ENCODE data around the gene IDH3A.

The IDH3A gene

DNA sequence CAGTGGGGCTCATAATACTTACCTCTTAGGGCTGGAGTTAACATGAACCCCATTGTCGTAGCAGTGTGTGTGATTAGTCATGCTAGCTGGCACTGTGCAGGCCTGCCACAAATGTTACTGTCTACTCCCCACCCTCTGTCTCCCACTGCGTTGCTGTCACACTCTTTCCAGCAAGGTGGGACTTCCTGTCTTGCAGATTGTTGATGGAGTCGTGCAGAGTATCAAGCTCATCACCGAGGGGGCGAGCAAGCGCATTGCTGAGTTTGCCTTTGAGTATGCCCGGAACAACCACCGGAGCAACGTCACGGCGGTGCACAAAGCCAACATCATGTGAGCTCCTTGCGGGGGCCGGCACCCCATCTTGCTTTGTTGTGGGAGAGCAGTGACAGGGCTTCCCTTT is 12.9 kb downstream of the IDH3A start:
- DNase-seq (ENCODE audit: extremely low read depth in 1 of 2, low read depth in 1 of 2), result no peak

DNA sequence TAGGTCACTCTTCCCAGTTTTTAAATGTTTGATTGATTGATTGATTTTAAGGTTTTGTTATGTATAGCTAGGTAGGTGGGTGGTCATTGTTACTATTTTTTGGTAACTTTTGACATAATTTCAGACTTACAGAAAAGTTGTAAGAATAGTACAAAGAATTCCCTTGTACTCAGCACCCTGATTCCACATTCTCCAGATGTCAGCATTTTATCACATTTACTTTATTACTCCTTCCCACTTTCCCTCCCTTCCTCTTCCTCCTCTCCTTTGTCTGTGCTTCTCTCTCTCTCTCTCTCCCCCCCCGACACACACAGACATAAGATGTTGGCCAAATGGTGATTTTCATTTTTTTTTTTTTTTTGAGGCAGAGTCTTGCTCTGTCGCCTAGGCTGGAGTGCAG is 14.8 kb downstream of the IDH3A start:
- no peak for DNase-seq (ENCODE audit: extremely low read depth in 1 of 2, low read depth in 1 of 2)

DNA sequence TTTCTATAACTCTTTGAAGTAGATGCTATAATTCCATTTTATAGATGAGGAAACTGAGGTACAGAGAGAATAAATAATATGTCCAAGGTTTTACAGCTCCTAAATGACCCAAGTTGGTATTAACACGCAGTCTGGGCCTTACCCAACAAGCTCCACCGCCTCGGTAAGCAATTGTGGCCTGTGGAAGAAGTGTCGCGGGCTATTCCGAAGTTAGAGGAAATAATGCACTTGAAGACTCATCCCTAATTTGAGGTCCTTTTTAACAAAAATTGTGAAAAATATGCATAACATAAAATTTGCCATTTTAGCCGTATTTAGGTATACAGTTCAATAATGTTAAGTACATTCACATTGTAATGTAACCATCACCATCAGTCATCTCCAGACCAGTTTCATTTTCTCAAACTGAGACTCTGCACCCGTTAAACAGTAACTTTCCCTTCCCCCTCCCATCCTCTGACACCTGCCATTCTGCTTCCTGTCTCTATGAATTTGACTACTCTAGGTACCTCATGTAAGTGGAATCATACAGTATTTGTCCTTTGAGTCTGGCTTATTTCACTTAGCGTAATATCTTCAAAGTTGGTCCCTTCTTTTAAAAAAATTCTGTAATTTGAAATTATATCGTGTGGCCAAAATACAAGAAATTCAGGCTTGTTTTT is 18.2 kb downstream of the IDH3A start:
- no peak for DNase-seq (ENCODE audit: extremely low read depth in 1 of 2, low read depth in 1 of 2)

DNA sequence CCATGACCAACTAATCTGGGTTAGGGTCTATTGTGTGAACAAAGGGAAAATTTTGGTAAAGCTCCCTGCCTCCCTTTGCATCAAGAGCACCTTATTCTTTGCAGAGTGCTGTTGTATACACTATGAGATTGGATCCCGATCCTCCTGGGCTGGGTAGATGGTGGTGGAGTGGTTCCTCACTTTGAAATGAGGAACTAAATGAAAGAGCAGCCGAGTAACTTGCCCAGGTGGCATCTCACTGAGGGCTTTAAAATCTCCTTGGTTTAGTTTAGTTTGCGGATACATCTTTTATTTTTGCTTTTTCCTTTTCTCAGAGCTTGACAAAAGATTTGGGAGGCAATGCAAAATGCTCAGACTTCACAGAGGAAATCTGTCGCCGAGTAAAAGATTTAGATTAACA is 19.4 kb downstream of the IDH3A start:
- no peak for DNase-seq (ENCODE audit: extremely low read depth in 1 of 2, low read depth in 1 of 2)

DNA sequence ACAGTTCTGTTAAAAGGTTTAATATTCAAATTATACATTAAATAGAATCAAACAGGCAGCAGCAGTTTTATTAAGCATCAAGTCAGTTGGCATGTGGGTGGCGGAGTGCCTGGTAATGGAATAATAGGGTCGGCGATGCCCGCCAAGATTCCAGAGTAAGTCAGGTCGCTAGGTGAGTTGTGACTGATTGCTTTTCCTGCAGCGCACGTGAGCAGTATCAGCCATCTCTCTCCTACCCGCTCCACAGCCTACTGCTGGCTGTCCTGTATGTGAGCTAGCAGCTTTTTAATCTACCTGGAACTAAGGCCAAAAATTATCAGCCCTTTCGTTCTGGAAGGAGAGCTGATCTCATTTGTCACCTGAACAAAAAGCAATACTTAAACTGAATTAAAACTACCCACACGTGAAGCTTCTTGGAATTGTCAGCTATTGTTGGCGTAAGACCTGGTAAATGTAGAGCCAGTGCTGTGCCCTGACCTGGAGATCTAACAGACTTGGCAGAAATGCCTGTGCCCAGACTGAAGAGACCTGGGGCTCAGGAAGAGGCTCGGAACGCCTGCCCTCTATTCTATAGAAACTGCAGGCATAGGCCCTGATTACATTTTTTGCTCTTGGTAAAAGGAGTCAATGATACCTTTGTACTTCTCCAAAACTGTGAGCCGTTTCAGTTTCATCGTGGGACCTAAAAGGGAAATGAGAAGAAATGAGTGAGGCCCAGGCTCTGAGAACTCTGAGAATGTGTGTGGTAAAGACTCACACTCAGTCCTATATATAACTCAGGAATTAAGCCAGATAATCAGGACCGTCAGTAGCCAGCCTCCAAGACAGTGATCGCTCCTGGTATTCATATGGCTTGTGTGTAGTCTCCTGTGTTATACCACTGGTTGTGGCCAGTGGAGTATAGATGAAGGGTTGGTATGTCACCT is 21.9 kb downstream of the IDH3A start:
- DNase-seq (ENCODE audit: extremely low read depth in 1 of 2, low read depth in 1 of 2), result no peak

DNA sequence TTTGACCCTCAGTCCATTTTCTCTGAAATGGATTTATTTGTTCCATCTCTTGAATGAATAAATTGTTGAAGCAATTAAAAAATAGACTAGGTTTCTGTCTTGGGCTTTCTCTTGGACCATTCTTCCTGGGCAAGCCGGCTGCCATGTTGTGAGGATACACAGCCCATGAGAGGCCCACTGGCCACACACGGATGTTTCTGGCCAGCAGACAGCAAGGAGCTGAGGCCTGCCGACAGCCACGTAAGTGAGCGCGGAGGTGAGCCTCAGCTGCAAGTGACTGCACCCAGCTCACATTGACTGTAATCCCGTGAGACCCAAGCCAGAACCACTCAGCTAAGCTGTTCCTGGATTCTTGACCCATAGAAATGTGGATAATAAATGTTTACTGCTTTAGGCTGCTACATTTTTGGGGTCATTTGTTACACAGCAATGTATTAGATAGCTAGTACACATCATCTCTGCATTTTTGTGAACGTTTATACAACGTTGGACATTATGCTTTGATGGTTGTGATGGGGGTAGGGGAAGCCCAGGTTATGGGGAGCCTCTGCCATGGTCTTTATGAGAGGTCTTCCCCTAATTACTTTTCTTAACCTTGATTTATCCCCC is 22.8 kb downstream of the IDH3A start:
- no peak for DNase-seq (ENCODE audit: extremely low read depth in 1 of 2, low read depth in 1 of 2)

DNA sequence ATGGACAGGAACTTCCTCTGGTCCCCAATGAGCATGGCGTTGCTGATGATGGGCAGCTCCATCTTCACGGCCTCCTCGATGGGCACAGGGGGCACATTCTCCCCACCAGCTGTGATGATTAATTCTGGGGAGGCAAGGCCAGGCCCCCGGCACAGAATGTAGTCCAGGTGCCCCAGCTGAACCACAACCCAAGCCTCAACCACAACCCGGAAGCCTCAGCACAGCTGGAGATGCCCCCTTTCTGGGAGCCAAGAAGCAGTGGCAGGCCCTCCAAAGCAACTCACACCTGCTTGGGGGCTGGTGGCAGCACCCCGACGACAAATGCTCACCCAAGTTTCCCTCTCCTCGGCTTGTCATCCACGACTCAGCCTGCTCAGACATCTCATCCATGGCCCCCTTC is 25.2 kb downstream of the IDH3A start:
- DNase-seq (ENCODE audit: extremely low read depth in 1 of 2, low read depth in 1 of 2), result no peak

DNA sequence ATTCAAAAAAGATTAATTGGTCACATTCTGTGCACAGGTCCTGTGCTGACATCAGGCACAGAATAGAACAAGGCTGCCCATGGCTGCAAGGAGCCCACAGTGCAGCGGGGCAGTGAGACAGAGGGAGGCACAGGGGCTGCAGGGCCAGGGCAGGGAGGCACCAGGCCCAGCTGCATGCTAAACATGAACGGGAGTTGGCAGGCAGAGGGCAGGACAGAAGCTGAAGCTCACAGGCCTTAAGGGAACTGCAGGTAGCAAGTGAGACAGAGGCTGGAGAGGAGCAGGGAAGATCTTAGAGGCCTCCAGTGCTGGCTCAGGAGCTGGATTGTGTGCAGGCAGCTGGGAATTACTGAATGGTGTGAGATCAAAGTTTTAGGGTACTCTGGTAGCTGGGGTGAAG is 26.2 kb downstream of the IDH3A start:
- no peak for DNase-seq (ENCODE audit: extremely low read depth in 1 of 2, low read depth in 1 of 2)

DNA sequence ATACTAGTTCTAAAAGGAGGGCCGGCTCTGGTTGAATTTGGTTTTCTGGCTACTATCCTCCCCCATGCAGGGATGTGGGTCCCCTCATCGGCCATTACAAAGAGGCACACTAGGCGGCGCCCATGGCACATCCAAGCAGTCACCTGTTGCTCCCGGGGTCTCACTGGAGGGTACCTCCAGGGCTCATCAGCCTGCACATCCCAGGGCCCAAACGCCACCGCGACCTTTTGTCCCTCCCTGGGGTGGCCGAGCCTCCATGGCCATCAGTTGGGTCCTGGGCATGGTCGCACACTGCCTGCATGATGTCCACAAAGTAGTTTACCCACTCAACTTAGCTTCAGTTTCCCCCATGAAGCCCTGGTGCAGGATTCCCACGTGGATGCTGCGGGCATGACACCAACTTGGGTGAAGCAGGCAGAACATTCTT is 28.3 kb downstream of the IDH3A start:
- peak in 1 of 2 donors; percentile 24 for DNase-seq (ENCODE audit: extremely low read depth in 1 of 2, low read depth in 1 of 2)

DNA sequence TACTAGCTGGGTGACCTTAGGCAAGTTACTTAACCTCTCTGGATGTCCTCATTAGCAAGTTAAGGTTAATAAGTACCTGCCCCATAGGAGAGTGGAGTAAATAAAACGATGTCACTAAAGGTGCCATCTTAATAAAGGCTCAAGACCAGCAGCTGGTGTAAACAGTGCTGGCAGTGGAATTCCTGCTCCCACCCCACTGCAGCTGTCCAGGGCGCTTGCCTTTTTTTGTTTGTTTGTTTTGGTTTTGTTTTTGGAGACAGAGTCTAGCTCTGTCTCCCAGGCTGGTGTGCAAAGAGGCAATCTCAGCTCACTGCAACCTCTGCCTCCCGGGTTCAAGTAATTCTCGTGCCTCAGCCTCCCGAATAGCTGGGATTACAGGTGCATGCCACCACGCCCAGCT is 28.9 kb downstream of the IDH3A start:
- no peak for DNase-seq (ENCODE audit: extremely low read depth in 1 of 2, low read depth in 1 of 2)

DNA sequence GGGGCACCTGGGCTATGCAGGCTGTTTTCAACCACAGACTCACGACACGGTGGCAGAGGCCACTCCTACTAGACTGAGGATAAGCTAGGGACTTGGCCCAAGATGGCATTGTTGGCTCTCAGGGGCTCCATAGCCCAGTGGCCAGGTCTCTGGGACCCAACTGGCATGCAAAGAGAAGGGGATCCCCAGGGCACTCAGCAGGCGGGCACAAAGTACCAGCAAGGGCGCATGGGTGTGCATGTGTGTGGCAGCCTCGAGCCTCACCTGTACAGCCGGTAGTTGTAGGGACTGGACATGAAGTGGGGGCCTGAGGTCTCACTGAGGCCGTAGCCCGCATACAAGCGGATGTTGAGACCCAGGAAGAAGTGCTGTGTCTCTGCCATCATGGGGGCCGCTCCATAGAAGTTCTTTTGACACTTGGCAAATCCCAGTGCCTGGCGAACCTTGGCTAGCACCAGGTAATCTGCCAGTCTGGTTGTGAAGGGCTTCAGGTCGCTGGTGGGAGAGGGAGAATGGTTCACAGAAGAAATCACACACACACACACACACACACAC is 30.2 kb downstream of the IDH3A start:
- no peak for DNase-seq (ENCODE audit: extremely low read depth in 1 of 2, low read depth in 1 of 2)

DNA sequence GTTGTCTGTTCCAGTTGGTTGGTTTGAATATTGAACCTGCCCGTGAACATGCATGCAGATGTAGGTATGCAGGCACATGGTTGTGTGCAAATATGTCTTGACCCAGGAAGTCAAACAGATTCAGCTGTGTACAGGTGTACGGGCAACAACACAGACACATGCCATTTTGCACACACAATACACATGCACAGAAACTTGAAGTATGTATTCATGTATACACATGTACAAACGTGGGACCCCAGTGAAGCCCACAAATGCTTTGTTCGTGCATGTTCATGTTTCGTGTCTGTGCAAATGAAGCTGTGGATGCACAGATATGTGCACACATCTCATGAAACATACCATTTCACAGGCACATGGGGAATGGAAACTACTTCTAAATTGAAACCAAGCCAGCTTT is 30.7 kb downstream of the IDH3A start:
- no peak for DNase-seq (ENCODE audit: extremely low read depth in 1 of 2, low read depth in 1 of 2)

DNA sequence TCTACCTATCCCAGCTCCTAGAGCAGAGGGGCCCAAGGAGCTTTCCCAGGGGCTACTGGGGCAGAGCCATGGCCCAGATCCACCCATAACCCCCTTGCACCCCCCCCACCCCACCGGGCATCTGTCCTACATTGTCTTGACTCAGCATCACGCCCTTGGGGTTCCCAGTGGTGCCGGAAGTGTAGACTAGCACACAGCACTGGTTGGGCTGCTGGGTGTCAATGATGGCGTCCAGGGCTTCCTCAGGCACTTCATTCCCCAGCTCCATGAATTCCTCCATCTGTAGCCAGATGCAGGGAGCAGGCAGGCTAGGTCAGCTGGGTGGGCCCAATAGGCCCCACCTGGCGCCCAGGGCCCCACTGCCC is 33.2 kb downstream of the IDH3A start:
- no peak for DNase-seq (ENCODE audit: extremely low read depth in 1 of 2, low read depth in 1 of 2)

DNA sequence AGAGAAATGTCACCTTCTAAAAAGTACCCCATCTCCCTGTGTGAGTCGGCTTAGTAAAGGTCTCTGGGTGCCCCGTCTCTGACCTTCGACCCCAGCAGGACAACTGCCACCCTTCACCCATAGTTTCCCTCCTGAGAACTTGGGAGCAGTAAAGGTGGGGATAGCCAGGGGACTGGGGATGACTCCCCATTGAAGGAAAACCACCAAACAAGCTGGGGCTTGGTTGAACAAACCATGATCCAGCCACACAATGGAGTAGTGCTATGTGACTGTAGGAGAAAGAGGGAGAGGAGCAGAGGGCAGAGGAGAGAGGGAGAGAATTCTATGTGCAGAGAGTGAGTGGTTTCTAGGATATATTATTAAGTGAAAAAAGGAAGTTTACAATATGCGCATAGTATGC is 33.7 kb downstream of the IDH3A start:
- no peak for DNase-seq (ENCODE audit: extremely low read depth in 1 of 2, low read depth in 1 of 2)

DNA sequence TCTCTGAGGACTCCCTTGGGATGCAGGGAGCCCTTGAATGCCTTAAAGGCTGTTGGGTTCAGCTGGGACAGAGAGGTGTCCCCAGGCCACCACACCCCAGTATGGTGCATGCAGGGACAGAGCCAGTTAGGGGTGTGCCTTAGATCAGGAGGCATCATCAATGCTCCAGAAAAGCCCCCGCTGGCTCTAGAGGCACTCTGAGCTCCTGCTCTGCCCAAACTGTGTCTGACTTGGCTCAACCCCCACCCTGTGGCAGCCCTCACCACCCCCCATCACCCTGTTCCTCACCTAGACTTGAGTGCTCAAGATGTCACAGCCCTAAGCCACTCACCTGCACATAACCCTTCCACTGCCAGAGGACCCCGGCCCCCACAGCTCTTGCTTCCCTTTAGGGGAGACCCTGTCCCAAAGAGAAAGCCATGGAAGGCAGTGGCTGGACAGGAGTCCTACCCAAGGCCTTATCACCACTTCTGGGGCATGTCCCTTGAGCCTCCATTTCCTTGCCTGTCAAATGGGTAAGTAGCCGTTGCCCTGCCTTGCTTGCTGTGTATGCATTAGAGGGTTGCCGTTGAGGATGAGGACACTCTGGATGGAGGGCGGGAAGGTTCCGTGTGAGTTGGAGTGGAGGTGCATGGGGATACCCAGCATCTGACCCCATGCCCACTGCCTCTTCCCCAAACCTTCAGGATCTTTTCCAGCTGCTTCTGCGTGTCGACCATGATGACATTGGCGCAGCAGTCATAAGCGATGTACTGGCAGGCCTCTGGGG is 43.8 kb downstream of the IDH3A start:
- no peak for DNase-seq (ENCODE audit: extremely low read depth in 1 of 2, low read depth in 1 of 2)

DNA sequence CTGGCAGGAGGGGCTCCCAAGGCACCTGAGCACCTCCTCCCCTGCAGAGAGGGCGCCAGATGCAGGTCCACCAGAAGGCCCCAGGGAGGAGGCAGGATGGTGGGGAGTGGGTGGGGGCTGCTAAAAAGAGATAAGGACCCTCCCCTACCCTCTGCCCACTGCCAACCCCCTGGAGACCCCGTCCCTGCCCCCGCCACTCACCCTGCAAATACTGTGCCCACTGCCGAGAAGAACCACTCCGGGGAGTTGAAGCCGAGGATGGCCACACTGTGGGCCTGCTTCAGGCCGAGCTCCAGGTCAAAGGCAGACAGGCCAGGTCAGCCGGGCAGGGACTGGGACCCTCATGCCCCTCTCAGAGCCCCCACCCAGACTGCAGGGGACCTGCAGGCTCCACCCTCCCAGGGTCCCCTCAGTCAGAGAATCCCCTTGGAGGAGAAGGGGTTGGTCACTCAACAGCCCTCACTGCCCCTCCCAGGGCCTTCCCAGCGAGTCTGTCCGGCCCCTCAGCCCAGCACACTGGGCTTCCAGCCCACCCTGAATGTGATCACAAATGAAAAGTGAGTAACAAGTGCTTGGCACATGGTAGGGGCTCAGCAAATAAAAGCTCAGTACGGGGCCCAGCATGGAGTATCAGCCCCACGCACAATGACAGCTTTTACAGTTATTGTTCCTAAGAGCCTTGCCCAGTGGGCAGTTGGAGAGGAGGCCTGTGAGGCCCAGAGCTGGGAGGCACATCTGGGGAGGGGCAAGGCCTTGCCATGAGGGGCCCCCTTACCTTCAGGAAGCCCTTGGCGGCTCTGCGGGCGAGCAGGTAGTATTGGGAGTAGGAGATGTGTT is 44.8 kb downstream of the IDH3A start:
- no peak for DNase-seq (ENCODE audit: extremely low read depth in 1 of 2, low read depth in 1 of 2)

DNA sequence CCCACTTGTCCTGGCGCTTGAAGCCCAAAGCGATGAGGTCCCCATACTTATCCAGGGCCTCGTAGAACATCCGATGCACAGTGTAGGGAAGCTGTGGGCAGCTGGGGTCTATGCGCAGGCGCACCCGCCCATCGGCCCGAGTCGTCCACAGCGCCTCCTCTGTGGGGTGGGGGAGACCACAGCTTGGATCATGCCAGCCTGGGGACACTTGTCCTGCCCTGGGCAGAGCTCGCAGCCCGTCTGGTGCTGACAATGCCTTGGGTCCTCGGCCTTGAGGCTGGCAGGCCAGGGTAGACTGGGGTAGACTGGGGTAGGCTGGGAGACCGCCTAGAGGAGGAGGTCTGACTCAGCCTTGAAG is 45.4 kb downstream of the IDH3A start:
- no peak for DNase-seq (ENCODE audit: extremely low read depth in 1 of 2, low read depth in 1 of 2)

DNA sequence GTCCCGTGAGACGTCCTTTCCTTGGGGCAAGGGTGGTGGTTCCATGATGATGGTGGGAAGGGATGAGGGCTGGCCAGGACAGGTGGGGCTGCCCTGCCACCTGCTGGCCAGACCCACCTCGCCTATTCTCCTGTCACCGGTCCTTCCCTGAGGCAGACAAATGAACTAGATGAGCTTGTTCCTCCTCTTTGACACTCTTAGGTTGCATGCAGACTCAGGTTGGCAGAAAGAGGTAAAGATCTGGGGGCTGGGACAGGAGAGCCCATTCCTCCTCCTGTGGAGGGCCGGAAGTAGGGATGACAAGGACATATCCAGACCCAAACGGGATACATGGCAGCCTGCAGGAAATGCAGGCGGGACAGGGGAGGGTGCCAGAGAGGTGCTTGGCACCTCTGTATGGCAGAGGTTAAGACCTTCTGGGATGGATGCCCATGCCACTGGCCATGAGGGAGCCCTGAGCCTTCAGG is 46.6 kb downstream of the IDH3A start:
- peak in 1 of 2 donors; percentile 6 for DNase-seq (ENCODE audit: extremely low read depth in 1 of 2, low read depth in 1 of 2)

DNA sequence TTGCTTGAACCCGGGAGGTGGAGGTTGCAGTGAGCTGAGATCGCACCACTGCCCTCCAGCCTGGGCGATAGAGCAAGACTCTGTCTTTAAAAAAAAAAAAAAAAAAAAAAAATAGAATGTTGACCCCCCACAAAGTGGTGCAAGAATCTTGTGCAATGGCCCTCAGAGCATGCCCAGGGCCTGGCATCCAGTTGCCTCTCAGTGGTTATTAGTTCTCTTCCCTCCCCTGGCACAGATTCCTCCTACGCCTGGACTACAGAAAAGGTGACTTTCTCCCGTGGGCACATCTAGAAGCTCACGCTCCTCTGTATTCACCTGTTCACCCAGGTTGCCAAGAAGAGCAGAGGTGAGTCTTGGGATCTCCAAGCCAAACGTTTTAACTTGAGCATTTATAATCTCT is 48.5 kb downstream of the IDH3A start:
- DNase-seq (ENCODE audit: extremely low read depth in 1 of 2, low read depth in 1 of 2), result no peak

Measured in stimulated activated CD8-positive, alpha-beta memory T cell treated with anti-CD3 and anti-CD28 coated beads, Interleukin-7, amount 100 ng/mL, for 48 hours (primary cell).